ENCODE data around the gene FXYD7. TPM values are rescaled to one million over a fixed set of nuclear protein-coding genes. Genes with fewer than 3 reads are reported as not detected.

Gene FXYD7
- total RNA-seq, 3 donors from 2014 or later: 1.5 TPM; not detected in 2

GRCh38 chr19:35154525-35155406 is 11.7 kb downstream of the FXYD7 start, which contains the start of gene FXYD5:
Gene FXYD5 (plus strand): TSS chr19:35154735. CDS start chr19:35155551, 816 bp downstream.
- Histone ChIP-seq H3K36me3 (ENCODE audit: low read depth) (no peaks in the 10 kb centered on the region), H3K4me3 (peak within 1 kb of the TSS; percentile 34), H3K9me3 (no peaks in the 10 kb centered on the region), H3K4me1 (ENCODE audit: low read depth) (no peaks in the 10 kb centered on the region)
- intact Hi-C loops (cut with DNase I, micrococcal nuclease): no loop called here
- DNase-seq (peak; percentile 66 to 88 (median 74)), ATAC-seq (peak; percentile 91)
- TF ChIP-seq, protein P1, sequence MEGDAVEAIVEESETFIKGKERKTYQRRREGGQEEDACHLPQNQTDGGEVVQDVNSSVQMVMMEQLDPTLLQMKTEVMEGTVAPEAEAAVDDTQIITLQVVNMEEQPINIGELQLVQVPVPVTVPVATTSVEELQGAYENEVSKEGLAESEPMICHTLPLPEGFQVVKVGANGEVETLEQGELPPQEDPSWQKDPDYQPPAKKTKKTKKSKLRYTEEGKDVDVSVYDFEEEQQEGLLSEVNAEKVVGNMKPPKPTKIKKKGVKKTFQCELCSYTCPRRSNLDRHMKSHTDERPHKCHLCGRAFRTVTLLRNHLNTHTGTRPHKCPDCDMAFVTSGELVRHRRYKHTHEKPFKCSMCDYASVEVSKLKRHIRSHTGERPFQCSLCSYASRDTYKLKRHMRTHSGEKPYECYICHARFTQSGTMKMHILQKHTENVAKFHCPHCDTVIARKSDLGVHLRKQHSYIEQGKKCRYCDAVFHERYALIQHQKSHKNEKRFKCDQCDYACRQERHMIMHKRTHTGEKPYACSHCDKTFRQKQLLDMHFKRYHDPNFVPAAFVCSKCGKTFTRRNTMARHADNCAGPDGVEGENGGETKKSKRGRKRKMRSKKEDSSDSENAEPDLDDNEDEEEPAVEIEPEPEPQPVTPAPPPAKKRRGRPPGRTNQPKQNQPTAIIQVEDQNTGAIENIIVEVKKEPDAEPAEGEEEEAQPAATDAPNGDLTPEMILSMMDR (IDR thresholded peaks at IDR 0.05): no peak

GRCh38 chr19:35155441-35155840 is 12.4 kb downstream of the FXYD7 start:
- DNase-seq (peak in 2 of 3 donors; percentile 32 to 67), ATAC-seq (peak; percentile 8)
- H3K9me3 ChIP-seq: no peaks in the 10 kb centered on the region
- no peak overlapping the region for H3K4me3 ChIP-seq
- H3K36me3 ChIP-seq (ENCODE audit: low read depth): no peaks in the 10 kb centered on the region
- H3K4me1 ChIP-seq (ENCODE audit: low read depth): no peaks in the 10 kb centered on the region
- intact Hi-C loops (cut with DNase I, micrococcal nuclease): no loop called here
- TF ChIP-seq, protein P1 (IDR thresholded peaks at IDR 0.05): no peak

GRCh38 chr19:35155981-35156672 is 13.1 kb downstream of the FXYD7 start:
- no peak overlapping the region for H3K4me3 ChIP-seq
- no peak for DNase-seq

DNA sequence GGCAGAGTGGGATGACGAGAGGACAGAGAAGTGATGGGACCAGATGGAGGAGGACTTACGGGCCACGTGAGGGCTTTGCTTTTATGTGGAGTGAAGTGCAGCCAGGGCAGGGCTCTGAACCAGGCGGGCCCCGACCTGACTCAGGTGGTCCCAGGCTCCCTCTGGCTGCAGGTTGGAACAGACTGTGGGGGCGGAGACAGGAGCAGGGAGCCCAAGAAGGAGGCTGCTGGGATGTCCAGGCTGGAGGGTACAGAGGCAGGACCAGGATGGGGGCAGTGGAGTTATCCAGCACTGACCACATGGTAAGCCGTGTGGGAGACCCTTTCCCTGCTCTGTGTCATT is 13.6 kb downstream of the FXYD7 start:
- no peak overlapping the region for H3K4me3 ChIP-seq
- ATAC-seq (no peak), DNase-seq (no peak)
- H3K36me3 ChIP-seq (ENCODE audit: low read depth): no peaks in the 10 kb centered on the region
- TF ChIP-seq, protein P1 (IDR thresholded peaks at IDR 0.05): no peak
- intact Hi-C loops (cut with DNase I, micrococcal nuclease): no loop called here
- H3K4me1 ChIP-seq (ENCODE audit: low read depth): no peaks in the 10 kb centered on the region
- no peaks in the 10 kb centered on the region for H3K9me3 ChIP-seq

More at GRCh38 chr19:35155981-35156672, 13.1 kb downstream of the FXYD7 start:
- TF ChIP-seq, protein P1 (IDR thresholded peaks at IDR 0.05): no peak
- no peaks in the 10 kb centered on the region for H3K9me3 ChIP-seq
- no peaks in the 10 kb centered on the region for H3K36me3 ChIP-seq (ENCODE audit: low read depth)
- intact Hi-C loops (cut with DNase I, micrococcal nuclease): no loop called here
- H3K4me1 ChIP-seq (ENCODE audit: low read depth): no peaks in the 10 kb centered on the region
- ATAC-seq: no peak

GRCh38 chr19:35157431-35157830 is 14.4 kb downstream of the FXYD7 start:
- Histone ChIP-seq H3K9me3 (no peaks in the 10 kb centered on the region), H3K4me1 (ENCODE audit: low read depth) (no peaks in the 10 kb centered on the region), H3K36me3 (ENCODE audit: low read depth) (no peaks in the 10 kb centered on the region), H3K4me3 (no peak overlapping the region)
- ATAC-seq: no peak
- no peak for DNase-seq
- intact Hi-C loops (cut with DNase I, micrococcal nuclease): no loop called here
- TF ChIP-seq, protein P1 (IDR thresholded peaks at IDR 0.05): no peak
